Raji (cell line): ENCODE results near the gene IL17B.

Experiments
- POLR2A ChIP-seq: IDR thresholded peaks from 2 replicates; pipeline ENCODE4 v1.6.1; 2011; ENCODE audit warnings: low read depth, low read length, control low read depth; ENCODE audit not compliant: insufficient read depth

IL17B gene

GRCh38 chr5:149358868-149359495, 20.1 kb downstream of the IL17B start:
- TF ChIP-seq POLR2A = no peak

- TF ChIP-seq POLR2A = no peak; the same call in 1 of the 2 replicates
These were observed 20.8 kb downstream of the IL17B start for GRCh38 chr5:149358294-149358651.

DNA sequence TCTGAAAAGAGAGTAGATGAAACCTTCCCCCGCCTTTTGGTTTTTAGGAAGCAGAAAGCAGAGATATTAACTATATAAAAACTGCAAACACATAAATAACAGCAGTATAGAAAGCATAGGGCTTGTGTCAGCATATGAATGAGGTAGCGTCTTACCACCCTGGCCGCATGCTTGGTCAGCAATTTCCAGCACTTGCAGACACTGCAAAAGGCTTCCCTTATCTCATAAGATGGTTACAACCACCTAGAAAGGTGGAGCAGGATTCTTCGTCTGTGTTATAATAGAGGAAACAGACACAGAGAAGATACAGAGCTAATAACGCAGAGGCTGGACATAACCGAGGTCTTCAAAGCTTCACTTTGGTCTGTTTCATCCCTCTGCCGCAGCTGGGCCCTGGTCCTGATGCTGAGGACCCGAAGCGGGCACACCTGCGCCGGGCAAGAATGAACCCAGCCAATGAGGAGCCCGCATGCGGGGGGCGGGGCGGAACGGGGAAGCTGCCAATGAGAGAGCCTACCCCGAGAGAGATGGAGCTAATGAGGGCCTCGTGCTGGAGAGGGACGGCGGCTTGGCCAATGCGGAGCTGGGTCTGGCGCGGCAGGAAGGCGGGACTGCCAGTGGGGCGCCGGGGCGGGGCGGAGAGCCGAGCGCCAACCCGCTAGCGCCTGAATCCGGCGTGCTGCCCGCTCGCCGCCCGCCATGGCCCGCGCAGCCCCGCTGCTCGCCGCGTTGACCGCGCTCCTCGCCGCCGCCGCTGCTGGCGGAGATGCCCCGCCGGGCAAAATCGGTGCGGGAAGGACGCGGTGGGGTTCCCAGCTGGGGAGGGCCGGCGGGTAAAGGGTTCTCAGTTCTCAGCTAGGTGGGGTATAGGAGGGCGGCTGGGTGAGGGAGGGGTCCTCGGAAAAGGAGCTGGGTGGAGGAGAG, 21.5 kb downstream of the IL17B start, which contains the start of gene PCYOX1L:
Gene PCYOX1L (plus strand): TSS at position 677 of the 924 bp plus-strand sequence. CDS start 23 bp downstream, at position 700.
- peak; percentile 82 for TF ChIP-seq POLR2A

DNA sequence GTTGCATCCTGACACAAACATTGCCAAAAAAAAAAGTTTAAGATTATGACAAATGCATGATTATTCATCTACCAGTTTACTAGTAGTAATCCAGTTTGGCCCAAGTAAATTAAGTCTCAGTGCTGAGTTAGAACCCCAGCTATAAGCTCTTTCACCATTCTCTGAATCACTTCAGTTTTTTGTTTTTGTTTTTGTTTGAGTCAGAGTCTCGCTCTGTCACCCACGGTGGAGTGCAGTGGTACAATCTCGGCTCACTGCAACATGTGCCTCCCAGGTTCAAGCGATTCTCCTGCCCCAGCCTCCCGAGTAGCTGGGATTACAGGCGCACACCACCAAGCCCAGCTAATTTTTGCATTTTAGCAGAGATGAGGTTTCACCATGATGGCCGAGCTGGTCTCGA, 22.7 kb downstream of the IL17B start:
- no peak for TF ChIP-seq POLR2A

DNA sequence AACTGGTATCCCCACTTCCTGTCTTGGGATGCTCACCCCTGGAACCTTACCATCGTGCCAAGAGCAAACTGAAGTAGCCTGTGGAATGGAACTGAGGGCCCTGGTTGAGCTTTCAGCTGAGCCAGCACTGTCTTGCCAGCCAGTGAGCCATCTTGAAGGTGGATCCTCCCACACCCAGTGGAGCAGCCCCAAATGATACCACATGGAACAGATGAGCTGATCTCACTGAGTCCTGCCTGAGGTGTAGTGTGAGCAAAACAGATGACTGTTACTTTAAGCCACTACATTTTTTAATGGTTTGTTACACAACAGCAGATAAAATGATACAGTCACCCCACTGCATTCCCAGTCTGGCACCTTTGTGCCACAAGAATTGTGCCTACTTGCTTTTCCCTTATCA, 23.4 kb downstream of the IL17B start:
- TF ChIP-seq POLR2A = no peak

DNA sequence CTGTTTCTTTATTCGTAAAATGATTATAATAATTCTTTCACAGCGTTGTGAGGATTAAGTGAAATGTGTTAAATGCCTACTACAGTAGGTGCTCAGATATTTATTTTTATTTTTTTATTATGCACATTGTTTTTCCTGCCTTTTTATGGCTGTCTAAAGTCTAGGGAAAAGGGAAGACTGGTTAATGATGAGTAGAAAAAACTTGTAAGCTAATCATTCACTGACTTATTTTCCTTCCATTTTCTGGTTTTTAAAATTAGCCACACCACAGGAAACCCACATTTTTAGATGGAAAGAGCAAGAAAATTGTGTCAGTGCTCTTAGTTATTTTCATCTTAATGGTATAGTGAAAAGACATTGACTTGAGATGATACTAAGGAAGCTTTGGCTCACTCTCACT, 25.2 kb downstream of the IL17B start:
- no peak for TF ChIP-seq POLR2A

- TF ChIP-seq POLR2A = no peak
These were observed 26.9 kb downstream of the IL17B start for GRCh38 chr5:149352169-149352568.

- no peak for TF ChIP-seq POLR2A
These were observed 29.7 kb downstream of the IL17B start for GRCh38 chr5:149349382-149349781.

DNA sequence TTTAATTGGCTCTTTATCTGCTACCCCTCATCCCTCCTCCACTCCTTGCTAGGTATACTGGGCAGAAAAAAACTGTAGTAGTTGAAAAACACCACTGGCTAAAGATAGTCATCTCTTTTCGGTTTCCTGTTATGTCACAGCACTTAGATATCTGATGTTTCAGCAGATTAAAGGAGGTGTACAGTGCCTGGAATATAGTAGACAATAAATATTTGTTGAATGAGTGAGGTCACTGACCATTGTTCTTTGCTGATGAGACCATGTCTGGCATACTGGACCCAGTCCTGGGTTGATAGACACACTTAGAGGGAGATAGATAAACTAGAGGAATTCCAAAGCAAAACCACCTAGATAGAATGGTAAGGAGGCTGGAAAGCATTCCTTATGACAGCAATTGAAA, 30.6 kb downstream of the IL17B start:
- no peak for TF ChIP-seq POLR2A

DNA sequence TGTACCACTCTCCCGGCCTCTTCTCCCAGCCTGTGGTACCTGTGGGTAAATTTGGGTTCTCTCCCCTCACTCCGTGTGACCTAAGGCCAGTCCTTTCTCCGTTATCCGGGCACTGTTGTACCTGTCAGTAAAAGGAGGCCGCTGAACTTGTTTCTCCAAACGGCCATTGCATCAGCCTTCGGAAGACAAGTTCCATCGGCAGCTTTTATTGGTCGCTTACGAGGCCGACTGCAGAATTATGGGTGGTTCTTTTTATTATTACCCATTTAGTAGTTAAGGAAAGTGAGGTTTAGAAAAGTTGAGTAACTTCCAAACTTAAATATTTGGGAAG, 33.2 kb downstream of the IL17B start:
- no peak for TF ChIP-seq POLR2A

DNA sequence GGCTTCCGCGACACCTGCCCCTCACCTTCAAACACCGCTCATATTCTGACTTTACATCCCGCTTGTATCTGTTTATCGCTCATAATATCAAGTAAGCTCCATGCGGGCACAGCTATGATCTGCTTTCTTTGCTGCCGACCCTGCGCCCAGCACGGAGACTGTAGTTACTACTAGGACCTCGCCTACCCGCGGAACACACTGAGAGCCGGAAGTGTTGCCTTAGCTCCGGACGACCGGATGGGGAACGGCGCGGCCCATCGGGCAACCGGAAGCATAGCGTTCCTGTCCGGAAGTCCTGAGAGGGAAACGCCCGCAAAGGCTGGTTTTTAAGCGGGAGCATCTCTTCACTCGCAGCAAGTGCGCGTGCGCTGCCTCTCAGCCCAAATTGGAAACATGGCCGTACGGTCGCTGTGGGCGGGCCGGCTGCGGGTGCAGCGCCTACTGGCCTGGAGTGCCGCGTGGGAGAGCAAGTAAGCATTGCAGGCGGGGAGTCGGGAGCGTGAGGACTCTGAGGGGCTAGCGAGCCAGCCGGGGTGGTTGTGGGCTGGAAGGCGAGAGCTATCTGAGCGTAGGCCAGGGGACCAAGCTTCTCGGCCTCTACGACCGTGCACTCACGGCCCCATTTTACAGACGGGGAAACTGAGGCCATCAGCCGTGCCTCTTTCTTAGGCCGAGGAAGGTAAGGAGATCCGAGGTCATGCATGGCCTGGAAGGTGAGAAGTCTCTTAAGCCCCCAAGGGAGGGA, 33.8 kb downstream of the IL17B start, which contains the start of gene GRPEL2:
Gene GRPEL2 (plus strand): TSS at position 353 of the 745 bp plus-strand sequence. CDS start 41 bp downstream, at position 394.
- peak; percentile 85 for TF ChIP-seq POLR2A

DNA sequence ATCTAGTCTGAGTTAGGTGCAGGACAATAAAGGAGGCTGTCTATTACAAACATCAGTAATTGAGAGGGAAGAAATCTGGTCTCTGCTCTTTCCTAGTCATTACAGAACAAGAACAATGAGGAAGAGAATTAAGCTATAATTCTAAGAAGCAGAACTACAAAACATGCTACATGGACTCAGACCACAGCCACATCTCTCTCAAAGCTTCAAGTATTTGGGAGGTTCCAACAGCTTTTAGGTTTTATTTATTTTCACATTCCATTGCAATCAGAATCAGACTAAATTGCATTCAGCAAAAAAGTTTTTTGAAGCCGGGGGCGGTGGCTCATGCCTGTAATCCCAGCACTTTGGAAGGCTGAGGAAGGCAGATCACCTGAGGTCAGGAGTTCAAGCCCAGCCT, 34.9 kb downstream of the IL17B start:
- no peak for TF ChIP-seq POLR2A

DNA sequence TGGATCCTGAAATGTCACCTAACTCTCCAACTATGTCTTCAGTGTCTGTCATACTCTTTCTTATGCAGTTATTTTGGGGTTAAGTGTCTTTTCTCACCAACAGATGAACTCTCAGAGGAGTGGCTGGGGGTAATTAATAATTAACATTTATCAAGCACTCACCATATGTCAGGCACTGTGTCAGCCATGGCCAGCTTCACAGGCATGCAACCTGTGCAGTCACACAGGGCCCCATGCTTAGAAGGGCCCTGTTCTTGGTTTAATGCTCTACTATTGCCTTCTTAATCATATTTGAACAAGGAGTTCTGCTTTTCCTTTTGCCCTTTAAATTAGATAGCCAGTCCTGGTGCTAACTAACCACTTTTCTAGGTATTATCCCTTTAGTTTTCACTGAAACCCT, 37.2 kb downstream of the IL17B start:
- TF ChIP-seq POLR2A = no peak

DNA sequence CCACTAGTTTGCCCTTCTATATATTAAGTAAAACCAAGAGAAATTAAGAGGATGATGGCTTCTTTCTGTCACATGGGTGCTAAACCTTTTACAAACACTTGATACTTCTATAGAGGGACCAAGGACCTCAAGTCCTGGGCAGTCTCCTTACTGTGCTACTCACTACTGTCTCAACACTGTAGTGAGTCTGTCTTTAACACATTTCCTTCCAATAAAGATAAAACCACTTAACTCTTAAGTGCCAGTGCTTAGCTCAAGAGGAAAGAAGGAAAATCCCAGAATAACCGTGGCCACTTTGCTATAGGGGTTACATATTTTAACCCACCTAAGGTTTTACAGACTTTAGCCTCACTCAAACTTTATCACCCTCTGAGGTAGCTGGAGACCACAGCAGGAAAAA, 38.2 kb downstream of the IL17B start:
- TF ChIP-seq POLR2A = no peak

GRCh38 chr5:149338364-149338763, 40.7 kb downstream of the IL17B start:
- no peak for TF ChIP-seq POLR2A
